NCI-H128 (cell line): ENCODE measurements around the gene ANO7.
"Not testable (repeated sequence)": the region's sequence is repeated elsewhere in the genome, so short reads cannot be mapped to it uniquely, and the experiment has no call there.

Experiments used
- DNase-seq: peaks from one replicate; lab custom pipeline; 2025; ENCODE audit not compliant: unreplicated experiment; lab: John Stamatoyannopoulos, UW

Gene ANO7

GRCh38 chr2:241189093-241189855 lies 797 bp downstream of the ANO7 start:
- DNase-seq: no peak

- no peak for DNase-seq
Observed at GRCh38 chr2:241189856-241190201, 1.4 kb downstream of the ANO7 start.

GRCh38 chr2:241190291-241190981 lies 2.0 kb downstream of the ANO7 start:
- DNase-seq: no peak

GRCh38 chr2:241191081-241191480 lies 2.6 kb downstream of the ANO7 start:
- DNase-seq: no peak

GRCh38 chr2:241193271-241193670 lies 4.8 kb downstream of the ANO7 start:
- no peak for DNase-seq

- no peak for DNase-seq
Observed at GRCh38 chr2:241194811-241195210, 6.3 kb downstream of the ANO7 start.

- DNase-seq: no peak
Observed at GRCh38 chr2:241195506-241196130, 7.1 kb downstream of the ANO7 start.

- not testable (repeated sequence) for DNase-seq
Observed at GRCh38 chr2:241197246-241197645, 8.8 kb downstream of the ANO7 start.

GRCh38 chr2:241197947-241198346 lies 9.5 kb downstream of the ANO7 start:
- no peak for DNase-seq

GRCh38 chr2:241198381-241199279 lies 10.2 kb downstream of the ANO7 start:
- DNase-seq: no peak

GRCh38 chr2:241199286-241199685 lies 10.8 kb downstream of the ANO7 start:
- DNase-seq: no peak

- DNase-seq: no peak
Observed at GRCh38 chr2:241199897-241200821, 11.7 kb downstream of the ANO7 start.

GRCh38 chr2:241200822-241201395 lies 12.4 kb downstream of the ANO7 start:
- no peak for DNase-seq

- no peak for DNase-seq
Observed at GRCh38 chr2:241201445-241202267, 13.2 kb downstream of the ANO7 start.

GRCh38 chr2:241202268-241202585 lies 13.8 kb downstream of the ANO7 start:
- no peak for DNase-seq

GRCh38 chr2:241202681-241203080 lies 14.2 kb downstream of the ANO7 start:
- no peak for DNase-seq

GRCh38 chr2:241203218-241204009 lies 14.9 kb downstream of the ANO7 start:
- no peak for DNase-seq

GRCh38 chr2:241204010-241204384 lies 15.5 kb downstream of the ANO7 start:
- DNase-seq: no peak
